HG02840 (cell line): Measurements from ENCODE around the gene DCC.
"Not testable (repeated sequence)": the region's sequence is repeated elsewhere in the genome, so short reads cannot be mapped to it uniquely, and the experiment has no call there.

ENCODE experiments used
- ATAC-seq: cut with Tn5 transposase; IDR thresholded peaks from one replicate; pipeline ENCODE4 v1.9.1; 2021; ENCODE audit warnings: mild to moderate bottlenecking, moderate library complexity, moderate number of reproducible peaks; ENCODE audit not compliant: unreplicated experiment, low FRiP score

The DCC gene

DNA sequence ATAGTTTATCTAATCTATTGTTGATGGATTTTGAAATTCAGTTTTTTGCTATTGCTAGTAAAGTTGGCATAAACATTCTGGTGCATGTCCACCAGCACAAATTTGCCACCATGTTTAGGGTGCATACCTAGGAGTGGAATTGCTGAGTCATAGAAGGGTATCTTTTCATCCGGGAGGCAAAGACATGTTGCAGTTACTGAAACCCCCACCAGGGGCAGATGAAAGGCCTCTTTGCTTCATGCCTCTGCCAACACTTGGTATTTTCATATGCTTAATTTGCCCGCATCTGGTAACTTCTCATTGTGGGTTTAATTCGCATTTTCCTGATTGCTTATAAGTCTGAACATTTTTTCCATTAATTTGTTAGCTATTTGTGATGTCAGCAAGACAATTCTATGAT lies 8.2 kb downstream of the DCC start:
- no peak for ATAC-seq

DNA sequence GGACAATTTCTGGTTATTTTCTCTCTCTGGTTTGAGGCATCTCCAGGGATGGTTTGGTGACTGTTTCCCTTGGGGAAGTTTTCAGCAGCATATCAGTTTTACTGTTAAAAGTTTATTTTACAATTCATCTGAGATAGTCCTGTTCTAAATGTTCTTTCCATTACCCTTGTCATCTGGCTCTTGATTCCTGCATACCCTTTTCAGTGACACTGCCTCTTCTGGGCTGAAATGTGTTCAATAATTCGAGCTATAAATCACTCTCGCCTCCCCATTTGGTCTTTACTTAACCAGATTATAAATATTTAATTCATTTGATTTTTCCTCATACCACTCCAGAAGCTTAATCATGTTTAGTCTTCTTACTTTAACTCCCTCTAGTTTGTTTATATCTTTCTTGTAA lies 9.5 kb downstream of the DCC start:
- ATAC-seq, result no peak

DNA sequence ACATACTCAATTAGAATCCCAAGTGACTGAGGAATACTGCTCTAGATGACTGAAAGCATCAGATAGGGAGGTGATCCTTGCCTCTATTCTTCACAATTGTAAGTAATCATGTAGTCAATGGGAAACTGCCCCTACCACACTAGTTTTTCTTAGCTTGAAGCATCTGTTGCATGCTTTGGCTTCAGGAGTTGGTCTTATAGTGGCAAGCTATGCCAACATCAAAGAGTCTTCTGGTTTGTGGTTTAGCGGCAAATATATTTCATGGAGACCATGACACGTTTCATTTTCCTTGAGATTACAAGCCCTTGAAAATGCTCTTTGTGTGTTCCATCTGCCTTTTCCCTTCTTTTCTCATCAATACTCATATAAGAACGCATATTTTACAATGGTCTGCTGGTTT lies 12.9 kb downstream of the DCC start:
- no peak for ATAC-seq

DNA sequence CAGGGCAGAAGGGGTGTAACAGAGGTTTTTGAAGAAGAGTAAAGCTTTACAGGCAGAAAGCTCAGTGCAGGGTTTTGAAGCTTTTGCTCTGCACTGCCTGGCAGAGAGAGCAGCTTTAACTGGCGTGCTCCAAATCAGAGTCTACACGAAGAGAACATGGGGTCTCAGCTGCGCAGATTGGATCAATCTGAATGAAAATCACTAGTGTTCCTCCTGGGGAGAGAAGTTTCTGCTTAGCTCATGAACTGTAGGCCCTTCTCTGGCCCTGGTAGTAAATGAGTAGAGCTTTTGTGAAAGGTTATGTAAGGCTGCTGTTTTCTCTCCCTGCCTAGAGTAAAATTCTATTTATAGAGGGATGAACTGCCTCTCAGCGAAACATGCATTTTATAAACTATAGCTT lies 13.6 kb downstream of the DCC start:
- no peak for ATAC-seq

DNA sequence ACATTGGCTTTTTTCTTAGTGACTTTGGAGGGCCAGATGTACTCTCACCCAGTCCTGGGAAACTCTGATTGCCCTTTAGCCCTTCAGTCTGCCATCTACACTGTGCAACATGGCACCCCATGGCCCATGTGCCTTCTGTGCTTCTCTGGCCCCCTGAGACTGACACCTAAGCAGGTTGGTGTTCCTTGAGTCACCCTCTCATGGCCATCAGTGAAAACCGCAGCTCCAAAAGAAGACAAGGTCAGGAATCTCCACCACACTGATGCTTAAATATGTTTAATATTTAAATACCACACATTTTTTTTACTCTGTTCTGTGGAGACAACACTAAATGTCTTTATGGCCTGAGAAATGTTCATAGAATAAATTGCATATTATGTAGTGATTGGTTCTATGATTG lies 23.9 kb downstream of the DCC start:
- no peak for ATAC-seq

DNA sequence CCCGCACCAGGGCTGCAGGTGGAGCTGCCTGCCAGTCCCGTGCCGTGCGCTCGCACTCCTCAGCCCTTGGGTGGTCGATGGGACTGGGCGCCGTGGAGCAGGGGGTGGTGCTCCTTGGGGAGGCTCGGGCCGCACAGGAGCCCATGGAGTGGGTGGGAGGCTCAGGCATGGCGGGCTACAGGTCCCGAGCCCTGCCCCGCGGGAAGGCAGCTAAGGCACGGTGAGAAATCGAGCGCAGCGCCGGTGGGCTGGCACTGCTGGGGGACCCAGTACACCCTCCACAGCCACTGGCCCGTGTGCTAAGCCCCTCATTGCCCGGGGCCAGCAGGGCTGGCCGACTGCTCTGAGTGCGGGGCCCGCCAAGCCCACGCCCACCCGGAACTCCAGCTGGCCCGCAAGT lies 26.9 kb downstream of the DCC start:
- ATAC-seq, result not testable (repeated sequence)

DNA sequence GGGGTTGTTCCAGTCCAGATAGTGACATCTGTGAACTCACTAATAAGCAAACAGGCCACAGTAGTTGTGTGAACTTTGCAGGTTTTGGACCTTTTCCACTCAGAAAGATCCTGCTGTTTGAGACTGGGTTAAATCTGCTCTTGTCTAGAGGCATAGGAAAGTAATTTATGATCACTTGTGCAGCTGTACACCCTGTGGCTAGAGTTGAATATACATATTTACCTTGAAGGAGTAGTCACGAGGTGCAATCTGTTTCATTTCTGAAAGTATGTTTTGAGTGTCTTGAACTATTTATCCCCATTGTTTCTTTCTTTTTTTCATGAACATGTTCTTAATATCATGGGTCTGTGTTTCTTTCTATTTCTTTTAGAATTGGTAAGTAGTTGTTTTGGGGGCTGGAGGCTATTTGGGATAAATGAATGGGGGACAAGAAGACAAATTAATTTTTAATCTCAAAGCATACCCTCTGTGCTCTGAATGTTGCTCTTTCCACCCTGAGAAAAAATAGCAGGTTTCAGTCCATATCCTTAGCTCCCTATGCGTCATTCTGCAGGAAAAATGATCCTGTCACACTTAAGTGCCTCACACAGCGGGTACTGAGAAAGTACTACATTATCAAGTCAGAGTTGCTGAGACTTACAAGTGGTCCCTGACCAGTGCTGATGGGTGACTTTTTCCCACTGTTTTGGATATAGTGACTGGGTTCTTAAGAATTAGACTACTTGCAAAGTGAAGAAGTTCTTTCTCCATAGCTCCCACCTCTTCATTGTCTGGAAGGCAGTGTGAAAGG lies 28.2 kb downstream of the DCC start:
- no peak for ATAC-seq

DNA sequence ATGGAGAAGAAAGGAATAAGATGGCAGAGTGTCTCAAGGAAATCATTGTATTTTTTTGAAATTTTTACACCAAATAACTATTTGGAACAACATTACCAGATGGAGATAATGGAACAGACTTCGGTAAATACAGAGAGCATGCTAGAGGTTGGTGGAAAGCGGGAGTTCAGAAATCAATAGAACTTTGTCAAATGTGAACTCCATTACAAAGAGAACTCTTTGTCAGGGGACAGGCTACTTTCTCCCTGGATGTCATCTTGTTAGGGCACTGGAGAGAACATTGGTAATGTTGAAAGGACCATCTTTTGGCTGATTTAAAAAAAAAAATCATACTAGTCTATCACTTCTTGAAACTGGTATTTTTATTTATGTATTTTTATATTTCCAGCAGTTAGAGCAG lies 30.8 kb downstream of the DCC start:
- ATAC-seq, result no peak

DNA sequence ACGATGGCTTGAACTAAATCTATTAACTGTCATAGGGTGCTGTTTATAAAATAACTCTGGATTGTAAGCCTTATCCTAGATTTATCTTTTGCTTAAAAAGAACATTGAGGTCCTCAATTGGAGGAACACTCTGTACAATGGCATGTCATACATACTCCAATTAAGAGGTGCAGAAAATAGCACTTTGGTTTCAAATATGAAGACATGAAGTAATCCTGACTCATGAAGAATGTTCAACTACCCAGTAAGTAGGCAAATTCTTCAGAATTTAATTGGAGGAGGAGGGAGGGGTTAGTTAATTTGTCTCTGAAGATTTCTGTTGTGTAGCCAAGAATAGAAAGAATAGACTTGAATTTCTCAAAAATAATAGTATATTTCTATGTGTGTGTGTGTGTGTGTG lies 36.1 kb downstream of the DCC start:
- no peak for ATAC-seq

DNA sequence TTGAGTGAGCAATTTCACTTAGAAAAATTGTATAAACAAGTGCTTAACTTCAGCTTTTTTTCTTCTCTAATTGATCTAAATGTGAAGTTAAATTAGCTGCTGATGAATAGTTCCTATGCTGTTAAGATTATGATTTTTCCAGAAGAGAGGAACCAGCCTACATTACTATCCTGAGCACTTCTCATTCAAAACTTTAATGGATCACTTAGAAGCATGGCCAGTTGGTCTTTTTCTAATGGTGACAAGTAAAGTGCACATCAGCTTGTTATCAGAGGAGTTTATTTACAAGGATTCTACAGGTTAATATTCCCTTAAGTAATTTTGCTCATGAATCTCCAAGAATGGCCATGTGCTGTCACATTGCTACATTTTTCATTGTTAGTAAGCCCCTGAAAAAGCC lies 37.1 kb downstream of the DCC start:
- ATAC-seq, result no peak

DNA sequence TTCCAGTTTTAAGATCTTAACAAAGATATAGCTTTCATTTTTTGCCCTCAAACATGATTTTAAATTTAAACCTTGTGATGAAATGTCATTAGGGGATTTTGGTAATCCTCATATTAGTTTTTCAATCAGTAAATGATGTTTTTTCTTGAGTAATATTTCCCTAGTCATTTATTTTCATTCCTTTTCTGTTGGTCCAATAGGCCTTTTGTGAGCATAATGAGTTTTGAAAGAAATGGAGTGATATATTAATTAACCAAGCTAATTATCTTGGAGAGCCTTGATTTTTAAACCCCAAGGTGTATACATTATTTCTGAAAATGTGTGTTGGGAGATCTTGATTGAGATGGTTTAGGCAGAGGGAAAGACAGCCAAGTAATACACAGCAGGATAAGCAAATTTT lies 46.3 kb downstream of the DCC start:
- no peak for ATAC-seq

DNA sequence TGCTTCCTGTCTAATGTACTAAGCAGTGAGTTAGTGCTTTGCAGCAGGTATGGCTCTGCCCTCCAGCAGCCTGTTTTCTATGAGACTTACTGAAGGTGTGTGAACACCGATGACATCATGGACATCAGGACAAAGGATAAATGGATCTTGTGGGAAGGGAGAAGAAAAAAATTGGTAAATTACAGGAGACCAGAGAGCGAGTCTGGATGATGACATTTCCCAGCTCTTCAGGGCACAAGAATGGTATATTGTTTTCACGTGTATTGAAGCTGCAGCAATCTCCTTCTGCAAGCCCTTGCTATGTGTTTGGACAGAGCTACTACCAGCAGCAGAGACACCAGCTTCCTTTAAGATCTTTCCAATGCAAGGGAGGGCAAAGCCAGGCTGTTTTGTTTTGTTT lies 47.2 kb downstream of the DCC start:
- ATAC-seq, result no peak

DNA sequence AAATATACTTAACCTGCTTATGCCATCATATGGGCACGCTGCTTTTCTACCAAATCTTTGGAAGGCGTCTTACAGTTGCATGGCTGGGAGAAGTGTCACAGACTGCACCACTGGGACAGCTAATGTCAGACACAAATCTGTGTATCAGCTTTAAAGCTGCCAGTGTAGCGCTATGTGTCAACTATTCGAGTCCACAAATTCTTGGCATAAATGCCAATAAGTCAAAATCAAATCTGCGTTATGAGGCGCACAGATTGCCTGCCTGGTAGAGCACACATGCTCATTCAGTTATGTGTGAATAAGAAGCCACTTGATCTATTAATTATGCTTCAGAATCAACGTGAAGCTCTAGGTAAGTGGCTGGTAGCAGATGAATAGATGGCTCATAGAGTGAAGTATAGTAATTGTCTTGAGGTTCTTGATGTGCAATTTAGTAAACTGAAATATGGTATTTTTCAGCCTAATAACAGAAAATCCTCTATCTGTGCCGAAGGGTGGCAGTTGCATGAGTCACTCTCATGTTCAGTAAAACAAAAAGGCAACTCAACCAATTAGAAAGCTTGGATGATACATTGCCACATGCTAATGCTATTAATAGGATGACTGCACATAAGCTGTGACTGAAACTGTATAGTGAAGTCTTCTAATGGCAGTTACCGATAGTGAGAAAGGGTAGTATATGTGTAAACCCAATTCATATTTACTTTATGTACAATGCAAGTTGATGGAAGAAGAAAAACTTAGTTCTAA lies 52.0 kb downstream of the DCC start:
- ATAC-seq, result no peak

DNA sequence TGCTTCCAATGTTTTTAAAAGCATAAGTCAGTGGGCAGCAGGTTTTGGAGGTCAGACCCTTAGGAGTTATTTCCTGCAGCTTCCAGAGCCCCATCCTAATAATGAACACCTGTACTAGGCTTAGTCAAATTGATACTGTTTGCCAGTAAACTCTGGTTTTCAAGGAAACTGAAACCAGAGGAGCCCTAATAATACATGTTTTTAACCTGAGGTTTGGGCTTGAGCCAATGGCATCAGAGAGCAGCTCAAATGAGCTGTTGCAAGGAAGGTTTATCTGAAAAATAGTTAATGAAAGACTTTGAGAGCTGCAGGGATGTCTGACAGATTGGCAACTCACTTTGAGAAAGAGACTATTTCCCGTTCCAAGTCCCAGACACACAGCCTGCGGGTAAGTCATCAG lies 54.6 kb downstream of the DCC start:
- ATAC-seq, result no peak

DNA sequence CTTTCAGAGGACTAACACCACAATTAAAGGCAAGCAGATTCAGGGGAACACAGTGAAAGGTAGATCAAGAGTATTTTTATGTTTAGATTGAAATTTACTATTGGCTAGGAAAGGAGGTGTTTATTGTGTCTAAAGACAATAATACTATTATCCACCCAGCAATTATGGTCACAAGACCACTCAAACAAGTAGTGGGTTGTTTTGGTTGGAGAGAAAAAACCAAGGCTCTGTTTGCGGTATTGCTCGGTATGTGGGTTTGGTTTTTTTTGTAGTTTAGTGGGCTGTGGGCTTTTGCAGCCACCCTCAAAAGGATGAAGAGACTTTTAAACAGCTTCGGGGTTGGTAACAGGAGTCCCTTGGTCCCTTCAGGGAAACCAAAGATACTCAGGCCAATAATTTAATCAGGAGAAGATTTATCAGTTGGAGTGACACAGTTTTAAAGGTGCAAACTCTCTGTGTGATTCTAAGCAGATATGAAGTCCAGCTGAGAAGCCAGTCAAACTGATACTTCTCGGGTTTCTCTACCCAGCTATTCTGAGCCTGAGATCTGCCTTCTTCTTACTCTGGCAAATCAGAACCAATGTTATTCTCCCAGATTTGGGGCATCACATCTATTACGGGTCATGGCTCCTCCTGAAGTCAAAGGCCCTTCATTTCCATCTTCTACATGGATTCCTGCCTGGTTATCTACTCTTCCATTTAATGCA lies 55.3 kb downstream of the DCC start:
- peak; percentile 68 for ATAC-seq

DNA sequence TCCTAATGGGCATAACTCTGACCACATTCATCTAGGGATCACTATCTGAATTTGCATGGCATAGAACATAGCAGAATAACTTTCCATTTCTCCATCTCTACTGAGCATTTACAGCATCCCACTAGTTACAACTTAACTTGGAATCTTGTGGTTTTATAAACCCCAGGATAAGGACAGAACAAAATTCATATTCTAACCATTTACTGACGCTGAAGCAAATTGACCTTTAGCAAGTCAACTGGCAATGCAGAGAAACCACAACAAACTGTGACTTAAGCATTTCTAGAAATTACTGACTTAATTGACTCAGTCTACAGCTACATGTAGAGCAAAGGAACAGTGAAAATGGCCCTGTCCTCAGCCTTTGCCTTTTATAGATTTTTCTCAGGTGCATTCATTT lies 61.2 kb downstream of the DCC start:
- ATAC-seq, result no peak

DNA sequence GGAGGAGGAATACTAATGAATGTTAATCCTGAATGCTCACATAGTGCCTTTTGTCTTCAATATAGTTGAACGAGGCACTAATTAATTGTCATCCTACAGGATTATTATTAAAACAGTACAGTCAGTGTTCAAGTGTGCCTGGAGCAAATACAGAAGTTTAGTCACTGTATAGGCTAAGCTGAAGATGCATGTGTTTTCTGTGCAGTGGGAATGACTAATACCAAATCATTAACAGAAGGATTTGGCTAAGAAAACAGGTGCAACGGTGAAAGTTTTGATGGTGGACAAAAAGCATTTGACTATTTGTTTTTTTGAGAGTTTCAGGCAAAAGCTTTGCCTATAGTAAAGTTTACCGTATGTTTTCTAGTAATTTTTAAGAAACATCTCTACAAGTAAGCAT lies 62.8 kb downstream of the DCC start:
- ATAC-seq, result no peak

DNA sequence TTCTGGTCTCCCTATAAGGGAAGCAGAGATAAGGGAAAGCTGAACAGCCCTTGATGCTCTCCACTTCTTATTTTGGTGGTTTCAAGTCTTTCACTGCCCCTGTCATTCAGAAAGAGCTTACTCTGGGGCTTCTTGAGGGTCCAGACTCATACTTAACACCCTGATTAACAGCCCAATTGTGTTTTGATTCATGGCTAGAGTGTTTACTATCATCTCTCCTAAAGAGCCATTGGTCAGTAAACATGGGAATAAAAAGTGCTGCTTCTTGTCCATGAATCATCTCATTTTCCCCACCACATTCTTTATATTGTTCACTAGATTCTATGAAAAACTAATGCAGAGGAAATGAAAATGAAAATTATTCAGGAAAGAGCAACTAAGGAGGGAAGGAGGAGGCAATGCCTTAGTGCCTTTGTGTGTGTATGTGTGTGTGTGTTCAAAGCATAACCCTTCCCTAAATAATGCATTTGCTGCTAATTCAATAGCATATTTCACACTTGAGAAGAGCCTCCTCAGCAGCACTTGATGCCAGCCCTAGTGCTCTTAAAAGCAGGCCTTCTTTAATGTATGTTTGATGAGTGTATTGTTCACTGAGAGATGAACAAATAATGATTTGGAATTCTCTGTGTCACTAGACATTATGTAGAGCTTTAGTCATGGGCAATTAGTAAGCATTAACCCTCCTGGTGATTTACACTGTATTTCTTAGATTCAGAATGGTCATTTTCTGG lies 63.5 kb downstream of the DCC start:
- ATAC-seq, result no peak

DNA sequence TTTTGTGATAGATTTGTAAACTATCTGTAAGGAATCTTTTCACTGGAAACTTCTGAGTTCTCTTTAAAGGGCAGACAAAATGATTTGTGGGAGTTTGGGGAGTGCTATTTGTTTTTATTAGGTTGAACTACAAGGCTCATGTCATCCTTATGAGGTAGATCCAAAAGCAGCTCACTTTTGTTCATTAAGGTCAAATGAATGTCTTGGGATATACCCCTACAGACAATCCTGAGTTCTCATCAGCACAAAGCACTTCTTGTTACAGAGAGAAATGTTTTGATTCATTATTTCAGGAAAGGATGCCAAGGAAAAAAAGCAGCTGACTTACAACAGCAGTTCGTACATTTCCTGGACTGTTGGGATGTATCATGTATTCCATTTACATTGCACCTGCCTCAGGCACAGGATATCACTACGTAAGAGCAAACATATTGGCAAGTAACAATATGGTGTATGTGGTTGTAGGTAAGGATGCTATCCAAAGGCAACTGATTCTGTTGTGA lies 68.9 kb downstream of the DCC start:
- no peak for ATAC-seq

DNA sequence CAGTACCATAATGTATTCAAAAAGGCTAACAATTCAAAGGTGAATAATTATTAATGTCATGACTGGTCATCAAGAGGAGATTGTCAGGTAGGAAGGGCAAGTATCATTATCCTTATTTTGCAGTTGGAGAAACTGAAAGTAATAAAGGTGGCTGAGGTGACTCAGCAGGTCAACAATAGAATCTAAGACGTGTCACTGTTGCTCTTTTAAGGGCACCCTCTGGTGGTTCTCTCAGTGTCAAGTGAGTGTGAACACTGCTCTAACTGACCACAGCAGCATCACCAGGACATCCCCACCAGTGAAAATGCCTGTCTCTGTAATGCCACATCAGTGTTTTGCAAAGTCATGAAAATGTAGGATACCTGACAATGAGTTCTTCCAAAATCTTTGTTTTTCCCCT lies 69.7 kb downstream of the DCC start:
- ATAC-seq, result peak; percentile 94

DNA sequence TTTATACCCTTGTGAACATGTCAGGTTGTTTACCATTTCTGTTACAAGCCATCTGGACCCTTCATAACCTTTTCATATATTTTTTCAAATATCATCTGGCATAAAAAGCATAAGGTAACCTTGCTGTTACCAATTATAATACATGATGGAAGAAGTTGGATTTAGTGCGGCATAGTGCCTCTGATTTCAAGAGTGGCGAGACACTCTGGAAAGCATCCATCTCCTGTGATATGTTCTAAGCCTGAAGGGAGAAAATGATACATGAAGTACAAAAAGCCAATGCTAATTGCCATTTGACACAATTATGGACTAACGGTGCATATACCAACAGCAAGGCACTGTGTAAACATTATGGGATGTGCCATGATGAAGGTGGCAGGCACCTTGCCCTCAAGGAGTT lies 75.1 kb downstream of the DCC start:
- ATAC-seq, result no peak
